ENCODE results near the gene PRKAA2. TPM values are rescaled to one million over a fixed set of nuclear protein-coding genes. Genes with fewer than 3 reads are reported as not detected.

PRKAA2 gene
- total RNA-seq, 1 donor from 2014 or later, result 6.5 TPM

DNA sequence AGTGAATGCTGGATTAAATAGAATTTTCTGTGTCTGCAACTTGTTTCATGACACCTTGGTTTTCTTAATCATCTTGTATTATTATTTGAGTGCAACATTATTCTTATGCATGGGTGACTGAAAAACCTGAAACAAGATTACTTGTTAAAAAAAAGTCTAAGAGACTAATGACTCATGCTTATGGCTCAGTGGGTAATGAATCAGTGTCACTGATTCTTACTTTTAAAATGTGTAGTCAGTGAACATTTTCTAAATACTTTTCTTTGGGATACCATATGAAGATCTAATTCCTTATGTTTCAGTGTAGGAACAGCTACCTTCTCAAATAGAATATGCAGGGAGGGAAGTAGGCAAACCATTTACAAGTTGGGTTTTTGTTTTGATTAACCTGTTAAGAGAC, 65.5 kb downstream of the PRKAA2 start:
- TF ChIP-seq, protein P1, sequence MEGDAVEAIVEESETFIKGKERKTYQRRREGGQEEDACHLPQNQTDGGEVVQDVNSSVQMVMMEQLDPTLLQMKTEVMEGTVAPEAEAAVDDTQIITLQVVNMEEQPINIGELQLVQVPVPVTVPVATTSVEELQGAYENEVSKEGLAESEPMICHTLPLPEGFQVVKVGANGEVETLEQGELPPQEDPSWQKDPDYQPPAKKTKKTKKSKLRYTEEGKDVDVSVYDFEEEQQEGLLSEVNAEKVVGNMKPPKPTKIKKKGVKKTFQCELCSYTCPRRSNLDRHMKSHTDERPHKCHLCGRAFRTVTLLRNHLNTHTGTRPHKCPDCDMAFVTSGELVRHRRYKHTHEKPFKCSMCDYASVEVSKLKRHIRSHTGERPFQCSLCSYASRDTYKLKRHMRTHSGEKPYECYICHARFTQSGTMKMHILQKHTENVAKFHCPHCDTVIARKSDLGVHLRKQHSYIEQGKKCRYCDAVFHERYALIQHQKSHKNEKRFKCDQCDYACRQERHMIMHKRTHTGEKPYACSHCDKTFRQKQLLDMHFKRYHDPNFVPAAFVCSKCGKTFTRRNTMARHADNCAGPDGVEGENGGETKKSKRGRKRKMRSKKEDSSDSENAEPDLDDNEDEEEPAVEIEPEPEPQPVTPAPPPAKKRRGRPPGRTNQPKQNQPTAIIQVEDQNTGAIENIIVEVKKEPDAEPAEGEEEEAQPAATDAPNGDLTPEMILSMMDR (IDR thresholded peaks at IDR 0.05; ENCODE audit: insufficient read depth, low read length, poor library complexity, severe bottlenecking), result no peak
- peak; percentile 63 for DNase-seq (ENCODE audit: low read depth)

DNA sequence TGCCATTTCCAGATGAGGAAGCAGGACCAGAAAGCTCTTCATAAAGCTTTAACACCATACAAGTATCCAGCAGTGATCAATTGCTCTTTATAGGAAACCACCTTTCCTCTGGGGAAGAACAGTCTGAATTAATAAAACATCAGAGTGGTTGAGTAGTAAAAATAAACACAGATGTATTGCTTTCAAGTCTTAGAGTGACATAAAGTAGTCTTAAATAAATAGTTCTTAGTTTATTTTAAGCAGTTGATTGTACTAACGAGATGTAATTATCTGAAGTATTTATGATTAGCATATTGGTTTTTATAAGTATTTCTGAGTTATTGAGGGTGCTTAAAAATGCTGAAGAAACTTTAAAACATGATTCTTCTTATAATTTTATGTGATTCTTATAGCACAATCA, 67.0 kb downstream of the PRKAA2 start:
- Histone ChIP-seq H3K27me3 (ENCODE audit: control insufficient read depth, insufficient read depth, low read length) (no peaks in the 10 kb centered on the region), H3K36me3 (ENCODE audit: control insufficient read depth, insufficient read depth, low read length) (no peaks in the 10 kb centered on the region), H3K4me3 (ENCODE audit: low read depth, low read length) (no peak overlapping the region)
- DNase-seq (ENCODE audit: low read depth), result no peak
- TF ChIP-seq, protein P1 (IDR thresholded peaks at IDR 0.05; ENCODE audit: insufficient read depth, low read length, poor library complexity, severe bottlenecking), result no peak

More for the DNA sequence above, 65.5 kb downstream of the PRKAA2 start:
- Histone ChIP-seq H3K4me3 (ENCODE audit: low read depth, low read length) (no peak overlapping the region), H3K27me3 (ENCODE audit: control insufficient read depth, insufficient read depth, low read length) (no peaks in the 10 kb centered on the region), H3K36me3 (ENCODE audit: control insufficient read depth, insufficient read depth, low read length) (no peaks in the 10 kb centered on the region)

DNA sequence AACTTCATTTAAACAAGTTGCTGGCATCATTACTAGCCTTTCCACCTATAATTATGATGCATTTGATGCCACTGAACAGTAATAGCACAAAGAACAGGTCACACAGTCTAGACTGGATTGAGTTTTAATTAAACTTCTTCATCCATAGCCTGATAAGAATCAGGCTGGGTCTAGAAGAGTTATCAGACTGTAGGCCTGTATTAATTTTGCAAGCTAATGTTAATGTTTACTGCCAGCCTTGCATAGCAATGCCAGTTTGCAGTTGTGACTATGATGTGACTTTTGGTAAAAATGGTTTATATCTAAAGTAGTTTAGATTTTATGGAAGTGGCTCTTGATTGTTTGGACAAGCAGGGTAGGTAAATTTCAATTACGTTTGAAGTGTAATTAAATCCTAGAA, 68.0 kb downstream of the PRKAA2 start:
- no peak overlapping the region for H3K4me3 ChIP-seq (ENCODE audit: low read depth, low read length)
- no peaks in the 10 kb centered on the region for H3K36me3 ChIP-seq (ENCODE audit: control insufficient read depth, insufficient read depth, low read length)
- TF ChIP-seq, protein P1 (IDR thresholded peaks at IDR 0.05; ENCODE audit: insufficient read depth, low read length, poor library complexity, severe bottlenecking), result no peak
- no peak for DNase-seq (ENCODE audit: low read depth)
- no peaks in the 10 kb centered on the region for H3K27me3 ChIP-seq (ENCODE audit: control insufficient read depth, insufficient read depth, low read length)

DNA sequence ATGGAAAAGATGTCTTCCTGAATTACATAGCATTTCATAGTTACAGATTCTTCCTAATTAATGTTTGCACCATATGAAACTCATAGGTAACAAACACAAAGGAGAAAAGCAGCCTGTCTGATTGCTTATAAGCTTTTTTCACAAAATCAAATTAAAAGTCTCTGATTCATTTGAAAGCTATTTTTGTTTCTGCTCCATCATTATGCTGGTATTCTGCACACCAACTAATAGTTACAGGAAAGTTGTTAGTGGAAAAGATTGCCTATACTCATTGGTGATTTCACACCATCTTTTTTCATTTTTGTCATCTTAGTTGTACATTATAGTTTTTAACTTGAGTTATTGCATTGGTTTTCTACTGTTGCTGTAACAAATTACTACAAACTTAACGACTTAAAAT, 70.0 kb downstream of the PRKAA2 start:
- DNase-seq (ENCODE audit: low read depth), result no peak
- no peaks in the 10 kb centered on the region for H3K27me3 ChIP-seq (ENCODE audit: control insufficient read depth, insufficient read depth, low read length)
- H3K36me3 ChIP-seq (ENCODE audit: control insufficient read depth, insufficient read depth, low read length), result no peaks in the 10 kb centered on the region
- no peak overlapping the region for H3K4me3 ChIP-seq (ENCODE audit: low read depth, low read length)
- TF ChIP-seq, protein P1 (IDR thresholded peaks at IDR 0.05; ENCODE audit: insufficient read depth, low read length, poor library complexity, severe bottlenecking), result no peak

DNA sequence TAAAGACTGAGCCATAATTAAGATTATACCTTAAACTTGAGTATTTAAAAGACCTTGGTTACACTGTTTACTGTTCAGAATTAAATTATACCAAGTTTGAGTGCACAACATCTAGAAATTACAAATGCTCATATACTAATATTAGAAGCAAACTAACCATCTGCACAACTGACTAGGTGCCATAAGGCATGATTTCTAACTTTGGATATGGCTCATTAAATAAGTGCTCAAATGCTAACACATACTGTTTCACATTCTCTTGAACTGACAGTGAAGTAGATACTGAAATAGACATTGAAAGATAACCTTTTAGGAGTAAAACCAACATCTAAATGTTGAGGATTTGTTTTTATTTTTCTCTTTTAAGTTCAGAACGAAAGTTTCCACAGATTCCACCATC, 74.1 kb downstream of the PRKAA2 start:
- Histone ChIP-seq H3K4me3 (ENCODE audit: low read depth, low read length) (no peak overlapping the region), H3K36me3 (ENCODE audit: control insufficient read depth, insufficient read depth, low read length) (no peaks in the 10 kb centered on the region), H3K27me3 (ENCODE audit: control insufficient read depth, insufficient read depth, low read length) (no peaks in the 10 kb centered on the region)
- TF ChIP-seq, protein P1 (IDR thresholded peaks at IDR 0.05; ENCODE audit: insufficient read depth, low read length, poor library complexity, severe bottlenecking), result no peak
- DNase-seq (ENCODE audit: low read depth), result no peak

DNA sequence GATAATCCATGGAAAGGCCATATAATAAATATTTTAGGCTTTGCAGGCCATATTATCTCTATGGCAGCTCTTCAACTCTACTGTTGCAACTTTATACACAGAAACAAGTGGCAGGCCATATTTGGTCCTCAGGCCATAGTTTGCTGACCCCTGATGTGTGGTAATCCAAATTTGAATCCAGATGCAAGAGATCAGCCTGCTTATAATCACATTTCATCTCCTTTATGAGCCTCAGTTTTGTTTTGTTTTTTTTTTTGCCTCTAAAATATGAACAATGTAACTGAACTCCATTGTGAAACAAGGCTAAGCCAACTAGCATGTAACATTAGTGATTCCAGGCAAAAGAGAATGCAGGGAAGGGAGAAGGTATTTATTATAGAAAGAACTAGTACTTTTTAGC, 81.6 kb downstream of the PRKAA2 start:
- DNase-seq (ENCODE audit: low read depth), result no peak
- Histone ChIP-seq H3K4me3 (ENCODE audit: low read depth, low read length) (no peak overlapping the region), H3K36me3 (ENCODE audit: control insufficient read depth, insufficient read depth, low read length) (no peaks in the 10 kb centered on the region), H3K27me3 (ENCODE audit: control insufficient read depth, insufficient read depth, low read length) (no peaks in the 10 kb centered on the region)
- TF ChIP-seq, protein P1 (IDR thresholded peaks at IDR 0.05; ENCODE audit: insufficient read depth, low read length, poor library complexity, severe bottlenecking), result no peak

Measured in kidney epithelial cell (primary cell).